NCI-H1048 (cell line): ENCODE data around the gene PRKD3.
A peak's percentile ranks its signal among the peaks of the same experiment; 100 is the strongest.

Source experiments
- DNase-seq: peaks from one replicate; lab custom pipeline; 2025; lab: John Stamatoyannopoulos, UW

The PRKD3 gene

GRCh38 chr2:37324786-37325624, at the start of gene PRKD3:
PRKD3 (minus strand) TSS chr2:37324833; CDS start chr2:37316524, 8,309 bp downstream.
- DNase-seq = peak; percentile 40

- DNase-seq = no peak
Measured at GRCh38 chr2:37372000-37372399, 47.4 kb upstream of the PRKD3 start.

- no peak for DNase-seq
Measured at GRCh38 chr2:37370666-37371065, 46.0 kb upstream of the PRKD3 start.

GRCh38 chr2:37367984-37368383, 43.4 kb upstream of the PRKD3 start:
- DNase-seq = no peak

GRCh38 chr2:37367310-37367709, 42.7 kb upstream of the PRKD3 start:
- DNase-seq = no peak

- no peak for DNase-seq
Measured at GRCh38 chr2:37366773-37367172, 42.1 kb upstream of the PRKD3 start.

GRCh38 chr2:37365669-37366068, 41.0 kb upstream of the PRKD3 start:
- DNase-seq = no peak

- no peak for DNase-seq
Measured at GRCh38 chr2:37364351-37364750, 39.7 kb upstream of the PRKD3 start.

- DNase-seq = no peak
Measured at GRCh38 chr2:37361994-37362698, 37.5 kb upstream of the PRKD3 start.

- no peak for DNase-seq
Measured at GRCh38 chr2:37361216-37361815, 36.7 kb upstream of the PRKD3 start.

GRCh38 chr2:37358466-37358865, 33.8 kb upstream of the PRKD3 start:
- DNase-seq = no peak

GRCh38 chr2:37357530-37357929, 32.9 kb upstream of the PRKD3 start:
- DNase-seq = no peak

- no peak for DNase-seq
Measured at GRCh38 chr2:37357069-37357468, 32.4 kb upstream of the PRKD3 start.

- no peak for DNase-seq
Measured at GRCh38 chr2:37356299-37356698, 31.7 kb upstream of the PRKD3 start.

GRCh38 chr2:37355735-37356134, 31.1 kb upstream of the PRKD3 start:
- no peak for DNase-seq

- DNase-seq = no peak
Measured at GRCh38 chr2:37354531-37354930, 29.9 kb upstream of the PRKD3 start.

GRCh38 chr2:37350034-37350433, 25.4 kb upstream of the PRKD3 start:
- no peak for DNase-seq

- DNase-seq = no peak
Measured at GRCh38 chr2:37349231-37349860, 24.7 kb upstream of the PRKD3 start.

- no peak for DNase-seq
Measured at GRCh38 chr2:37348155-37348554, 23.5 kb upstream of the PRKD3 start.

GRCh38 chr2:37344453-37345361, 20.1 kb upstream of the PRKD3 start, which contains the start of gene QPCT:
QPCT (plus strand) TSS chr2:37344630; CDS start chr2:37344732, 102 bp downstream.
- DNase-seq = no peak
